Activated CD4-positive, alpha-beta T cell treated with anti-CD3 and anti-CD28 coated beads, Interleukin-2, Interleukin-4, amounts not matched to agents 100 ng/mL and 50 ng/mL, durations not matched to agents 16 hours and 8 hours (primary cell): ENCODE data around the gene PARD3.

Source experiments
- DNase-seq: peaks from one replicate; pipeline ENCODE4 v3.0.0-alpha.2; 2020; ENCODE audit warnings: low spot score

Gene PARD3

DNA sequence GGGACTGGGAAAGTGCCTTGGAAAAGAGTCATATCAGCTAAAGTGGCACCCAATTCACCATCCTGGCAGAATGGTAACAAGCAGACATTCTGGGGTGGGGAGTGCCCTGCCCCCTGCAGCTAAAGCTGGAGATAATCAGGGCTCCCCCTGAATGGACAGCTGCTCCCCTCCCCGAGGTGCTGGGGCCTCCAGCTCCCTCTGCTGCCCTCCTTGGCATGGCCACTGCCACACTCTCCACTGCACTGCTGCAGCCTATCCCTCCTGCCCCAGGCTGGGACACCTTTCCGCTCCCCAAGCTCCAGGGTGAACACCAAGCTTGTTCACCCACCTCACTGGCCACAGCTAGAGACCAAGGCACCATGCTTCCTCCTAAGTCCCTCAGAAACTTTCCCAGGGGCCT lies 9.8 kb upstream of the PARD3 start:
- DNase-seq, result no peak

- DNase-seq, result no peak
Measured at GRCh38 chr10:34821587-34822585, 6.8 kb upstream of the PARD3 start.

- no peak for DNase-seq
Measured at GRCh38 chr10:34817586-34817985, 2.5 kb upstream of the PARD3 start.

- no peak for DNase-seq
Measured at GRCh38 chr10:34817054-34817453, 2.0 kb upstream of the PARD3 start.

DNA sequence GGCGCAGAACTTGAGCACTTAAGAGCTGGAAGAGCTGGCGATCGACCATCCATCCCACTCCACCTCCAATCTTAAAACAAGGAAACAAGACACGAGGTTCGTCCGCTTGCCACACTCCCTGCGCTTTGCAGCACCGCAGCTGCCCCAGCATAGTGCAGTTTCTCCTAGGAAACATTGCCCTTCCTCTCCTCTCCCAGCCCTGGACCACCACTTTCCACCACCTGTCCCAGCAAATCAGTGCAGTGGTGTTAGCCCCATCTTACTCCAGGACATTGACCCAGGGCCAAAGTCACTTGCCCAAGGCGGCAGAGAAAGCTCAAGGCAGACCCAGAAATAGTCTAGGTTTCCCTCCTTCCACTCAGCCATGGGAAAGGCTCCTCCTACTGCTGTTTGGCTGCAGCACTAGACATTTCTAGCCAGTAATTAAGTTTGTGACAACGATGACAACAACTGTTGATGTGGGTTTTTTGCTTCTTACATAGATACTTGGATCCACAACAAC lies 1.5 kb upstream of the PARD3 start:
- DNase-seq, result no peak

- DNase-seq, result no peak
Measured at GRCh38 chr10:34816085-34816496, 995 bp upstream of the PARD3 start.

DNA sequence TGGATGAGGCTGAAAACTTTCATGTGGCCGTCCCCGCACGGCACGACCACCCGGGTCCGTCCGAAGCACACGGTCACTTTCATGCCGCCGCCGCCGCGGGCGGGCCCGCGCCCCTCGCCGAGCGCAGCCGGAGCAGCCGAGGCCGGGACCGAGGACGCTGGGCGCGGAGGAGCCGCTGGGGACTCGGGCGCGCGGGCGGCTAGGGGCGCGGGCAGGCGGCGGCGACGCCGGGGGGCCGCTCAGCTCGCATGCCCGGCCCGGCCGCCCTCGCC lies 247 bp downstream of the PARD3 start:
- DNase-seq, result no peak

DNA sequence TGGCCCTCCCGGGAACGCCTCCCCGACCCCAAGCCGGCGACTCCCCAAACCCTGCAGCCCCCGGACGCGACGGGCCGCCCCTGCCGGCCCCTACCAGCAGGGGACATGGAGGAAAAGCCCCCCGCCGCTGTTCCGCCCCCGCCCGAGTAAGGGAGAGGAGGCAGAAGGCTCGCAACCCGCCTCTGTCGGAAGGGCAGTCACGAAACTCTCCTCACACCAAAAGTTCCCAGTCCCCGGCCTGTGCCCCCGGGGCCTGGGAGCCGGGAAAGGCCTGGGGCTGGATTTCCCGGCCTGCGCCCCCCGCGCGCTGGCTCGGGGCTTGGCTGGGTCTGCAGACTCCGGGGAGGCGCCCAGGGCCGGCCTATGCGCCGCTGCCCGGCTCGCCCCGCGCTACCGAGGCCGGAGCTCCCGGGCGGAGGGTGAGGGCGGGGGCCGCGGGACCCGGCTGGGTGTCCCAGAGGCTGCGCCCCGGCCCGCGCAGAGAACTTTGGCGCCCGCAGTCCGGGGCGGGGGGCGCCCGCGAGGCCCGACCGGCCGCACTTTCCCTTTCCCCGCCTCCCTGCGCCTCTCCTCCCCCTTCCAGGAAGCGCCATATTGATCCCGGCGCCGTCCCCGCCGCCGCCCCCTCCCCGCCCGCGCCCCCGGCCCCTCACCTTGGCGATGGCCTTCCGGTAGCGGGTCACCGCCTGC lies 728 bp downstream of the PARD3 start:
- DNase-seq, result no peak

GRCh38 chr10:34813626-34814222 lies 1.4 kb downstream of the PARD3 start:
- DNase-seq, result no peak

DNA sequence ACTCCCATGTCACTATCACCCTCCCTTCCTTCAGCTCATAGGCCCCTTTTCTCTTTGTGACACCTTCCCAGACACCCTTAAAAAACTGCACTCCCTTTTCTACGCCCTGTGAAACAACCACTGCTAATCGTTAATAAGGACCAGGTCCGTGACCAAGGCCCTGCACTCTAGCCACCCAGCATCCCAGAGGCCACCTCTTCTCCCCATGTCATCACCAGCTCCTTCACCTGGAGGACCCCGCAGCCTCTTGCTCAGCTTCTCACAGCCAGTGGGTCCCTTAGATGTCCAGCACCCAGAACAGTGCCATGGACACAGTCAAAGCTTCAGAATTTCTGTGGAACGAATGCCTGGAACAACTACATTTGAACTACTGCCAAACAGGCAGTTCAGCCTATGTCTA lies 2.3 kb downstream of the PARD3 start:
- no peak for DNase-seq

- no peak for DNase-seq
Measured at GRCh38 chr10:34811968-34812514, 3.1 kb downstream of the PARD3 start.

GRCh38 chr10:34811126-34811967 lies 3.7 kb downstream of the PARD3 start:
- DNase-seq, result no peak

- no peak for DNase-seq
Measured at GRCh38 chr10:34809796-34810195, 5.3 kb downstream of the PARD3 start.

- DNase-seq, result no peak
Measured at GRCh38 chr10:34808801-34809745, 6.0 kb downstream of the PARD3 start.

- DNase-seq, result no peak
Measured at GRCh38 chr10:34808336-34808735, 6.8 kb downstream of the PARD3 start.

GRCh38 chr10:34804306-34804705 lies 10.8 kb downstream of the PARD3 start:
- no peak for DNase-seq

DNA sequence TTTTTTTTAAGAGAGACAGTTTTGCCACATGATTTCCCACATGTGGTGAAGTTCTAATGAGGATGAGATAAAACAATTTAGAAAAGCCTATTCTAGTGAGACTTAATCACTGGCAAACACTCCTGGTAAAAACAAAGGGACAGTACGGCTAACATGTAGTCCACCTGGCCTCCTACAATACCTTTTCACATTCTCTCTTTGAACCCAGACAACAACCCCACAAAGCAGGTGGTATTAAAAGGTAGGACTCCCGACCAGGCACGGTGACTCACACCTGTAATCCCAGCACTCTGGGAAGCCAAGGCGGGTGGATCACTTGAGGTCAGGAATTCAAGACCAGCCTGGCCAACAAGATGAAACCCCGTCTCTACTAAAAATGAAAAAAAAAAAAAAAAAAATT lies 12.4 kb downstream of the PARD3 start:
- no peak for DNase-seq

DNA sequence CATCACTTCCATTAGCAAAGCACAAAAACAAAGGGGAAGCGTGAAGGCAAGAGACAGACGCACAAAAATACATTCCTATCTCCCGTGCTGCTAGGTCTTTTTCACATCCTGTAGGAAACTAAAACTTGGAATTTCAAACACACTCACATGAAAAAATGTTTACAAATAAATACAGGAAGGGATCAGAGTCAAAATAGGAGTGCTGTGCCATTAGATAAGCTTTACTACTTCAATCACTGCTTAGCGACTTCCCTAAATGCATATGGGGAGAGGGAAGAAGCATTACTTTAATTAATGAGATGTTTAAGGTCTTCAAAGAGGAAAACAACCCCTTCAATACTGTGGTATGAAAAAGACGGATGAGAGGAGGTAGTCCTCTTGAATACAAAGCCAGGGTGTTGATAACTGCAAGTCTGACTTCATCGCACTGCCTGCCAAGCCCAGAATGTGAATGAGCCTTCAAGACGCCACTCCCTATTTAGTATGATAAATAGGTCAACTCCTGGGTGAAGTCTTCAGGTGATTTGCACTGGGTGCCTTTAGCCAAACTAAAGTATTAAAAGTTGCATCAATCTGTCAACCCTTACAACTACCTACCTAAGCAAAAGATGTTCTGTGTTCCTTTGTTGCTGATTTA lies 13.9 kb downstream of the PARD3 start:
- DNase-seq, result no peak

GRCh38 chr10:34800624-34801023 lies 14.5 kb downstream of the PARD3 start:
- DNase-seq, result no peak

DNA sequence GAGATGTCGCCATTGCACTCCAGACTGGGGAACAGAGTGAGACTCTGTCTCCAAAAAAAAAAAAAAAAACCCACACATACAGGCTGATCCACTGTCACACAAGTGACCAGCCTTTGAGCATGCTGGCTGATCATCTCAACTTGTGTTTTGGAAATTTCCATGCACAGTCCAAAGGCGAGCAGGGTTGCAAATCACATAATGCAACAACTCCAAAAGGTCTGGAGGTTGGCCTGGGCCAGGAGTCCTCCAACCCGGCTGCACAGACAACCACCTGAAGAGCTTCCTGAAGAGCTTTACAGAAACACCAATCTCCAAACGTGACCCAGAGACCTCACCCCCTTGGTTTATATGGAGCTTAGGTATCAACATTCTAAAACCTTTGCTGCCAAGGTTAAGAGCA lies 16.4 kb downstream of the PARD3 start:
- DNase-seq, result no peak
